NCI-H345 (cell line): ENCODE data around the gene FSIP1.

Experiments used
- DNase-seq: peaks from one replicate; lab custom pipeline; 2025; lab: John Stamatoyannopoulos, UW

FSIP1 gene

DNA sequence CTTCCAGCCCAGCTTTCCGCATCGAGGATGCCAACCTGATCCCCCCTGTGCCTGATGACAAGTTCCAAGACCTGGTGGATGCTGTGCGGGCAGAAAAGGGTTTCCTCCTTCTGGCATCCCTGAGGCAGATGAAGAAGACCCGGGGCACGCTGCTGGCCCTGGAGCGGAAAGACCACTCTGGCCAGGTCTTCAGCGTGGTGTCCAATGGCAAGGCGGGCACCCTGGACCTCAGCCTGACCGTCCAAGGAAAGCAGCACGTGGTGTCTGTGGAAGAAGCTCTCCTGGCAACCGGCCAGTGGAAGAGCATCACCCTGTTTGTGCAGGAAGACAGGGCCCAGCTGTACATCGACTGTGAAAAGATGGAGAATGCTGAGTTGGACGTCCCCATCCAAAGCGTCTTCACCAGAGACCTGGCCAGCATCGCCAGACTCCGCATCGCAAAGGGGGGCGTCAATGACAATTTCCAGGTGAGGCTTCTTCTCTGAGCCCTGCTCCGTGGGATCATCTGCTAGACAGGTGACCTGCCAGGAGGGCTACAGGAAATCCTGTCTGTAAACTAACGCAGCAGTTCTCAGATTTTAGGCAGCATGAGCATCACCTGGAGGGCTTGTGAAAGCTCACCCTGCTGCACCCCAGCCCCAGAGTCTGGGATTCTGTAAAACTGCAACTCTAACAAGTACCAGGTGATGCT lies 200.2 kb downstream of the FSIP1 start:
- DNase-seq: no peak

GRCh38 chr15:39581793-39582285 lies 200.8 kb downstream of the FSIP1 start:
- DNase-seq: no peak

- DNase-seq: no peak
Observed at GRCh38 chr15:39581242-39581792, 201.3 kb downstream of the FSIP1 start.

DNA sequence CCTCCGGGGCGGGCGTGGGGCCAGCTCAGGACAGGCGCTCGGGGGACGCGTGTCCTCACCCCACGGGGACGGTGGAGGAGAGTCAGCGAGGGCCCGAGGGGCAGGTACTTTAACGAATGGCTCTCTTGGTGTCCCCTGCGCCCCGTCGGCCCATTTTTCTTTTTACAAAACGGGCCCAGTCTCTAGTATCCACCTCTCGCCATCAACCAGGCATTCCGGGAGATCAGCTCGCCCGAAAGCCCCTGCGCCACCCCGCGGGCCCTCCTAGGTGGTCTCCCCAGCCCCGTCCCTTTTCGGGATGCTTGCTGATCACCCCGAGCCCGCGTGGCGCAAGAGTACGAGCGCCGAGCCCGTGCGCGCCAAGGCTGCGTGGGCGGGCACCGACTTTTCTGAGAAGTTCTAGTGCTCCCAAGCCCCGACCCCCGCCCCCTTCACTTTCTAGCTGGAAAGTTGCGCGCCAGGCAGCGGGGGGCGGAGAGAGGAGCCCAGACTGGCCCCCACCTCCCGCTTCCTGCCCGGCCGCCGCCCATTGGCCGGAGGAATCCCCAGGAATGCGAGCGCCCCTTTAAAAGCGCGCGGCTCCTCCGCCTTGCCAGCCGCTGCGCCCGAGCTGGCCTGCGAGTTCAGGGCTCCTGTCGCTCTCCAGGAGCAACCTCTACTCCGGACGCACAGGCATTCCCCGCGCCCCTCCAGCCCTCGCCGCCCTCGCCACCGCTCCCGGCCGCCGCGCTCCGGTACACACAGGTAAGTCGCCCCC lies 202.0 kb downstream of the FSIP1 start, which contains the start of gene THBS1:
TSS of gene THBS1 (plus strand) at position 595 of the 757 bp plus-strand sequence. CDS start 779 bp downstream, outside the sequence.
- DNase-seq: peak; percentile 18

DNA sequence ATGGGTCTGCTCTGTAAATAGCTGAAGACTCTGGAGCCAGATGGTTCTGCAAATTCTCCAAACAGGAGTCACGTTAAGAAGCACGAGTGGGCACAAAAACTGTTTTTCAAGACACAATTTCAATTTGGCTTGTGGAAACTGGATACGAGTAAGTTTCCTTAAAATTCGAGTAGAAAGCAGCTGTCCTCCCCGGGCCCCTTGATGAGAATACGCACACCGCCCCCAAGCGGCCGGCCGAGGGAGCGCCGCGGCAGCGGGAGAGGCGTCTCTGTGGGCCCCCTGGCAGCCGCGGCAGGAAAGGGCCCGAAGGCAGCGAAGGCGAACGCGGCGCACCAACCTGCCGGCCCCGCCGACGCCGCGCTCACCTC lies 202.5 kb downstream of the FSIP1 start:
- peak; percentile 82 for DNase-seq

GRCh38 chr15:39579487-39580116 lies 203.0 kb downstream of the FSIP1 start:
- DNase-seq: peak; percentile 22

- DNase-seq: peak; percentile 1
Observed at GRCh38 chr15:39578851-39579486, 203.7 kb downstream of the FSIP1 start.

GRCh38 chr15:39575180-39575579 lies 207.5 kb downstream of the FSIP1 start:
- DNase-seq: peak; percentile 2

GRCh38 chr15:39574427-39574826 lies 208.2 kb downstream of the FSIP1 start:
- DNase-seq: no peak

DNA sequence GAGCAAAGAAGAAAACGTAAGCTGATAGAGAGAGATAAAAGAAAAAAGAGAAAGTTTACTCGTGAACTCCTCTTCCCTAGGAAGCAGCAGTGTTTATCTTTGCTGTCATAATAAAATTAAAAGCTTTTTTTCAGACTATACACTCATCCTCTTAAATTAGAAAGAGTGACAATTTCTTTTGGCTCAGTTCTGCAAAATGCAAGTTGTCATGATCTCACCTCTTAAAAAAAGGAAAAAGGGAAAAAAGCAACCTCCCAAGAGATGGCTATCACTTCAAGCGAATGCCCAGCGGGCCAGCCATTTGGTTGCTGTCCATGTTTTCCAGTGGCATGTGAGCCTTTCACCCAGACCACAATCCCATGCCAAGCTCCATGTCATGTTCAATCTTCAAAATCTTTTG lies 208.8 kb downstream of the FSIP1 start:
- no peak for DNase-seq

DNA sequence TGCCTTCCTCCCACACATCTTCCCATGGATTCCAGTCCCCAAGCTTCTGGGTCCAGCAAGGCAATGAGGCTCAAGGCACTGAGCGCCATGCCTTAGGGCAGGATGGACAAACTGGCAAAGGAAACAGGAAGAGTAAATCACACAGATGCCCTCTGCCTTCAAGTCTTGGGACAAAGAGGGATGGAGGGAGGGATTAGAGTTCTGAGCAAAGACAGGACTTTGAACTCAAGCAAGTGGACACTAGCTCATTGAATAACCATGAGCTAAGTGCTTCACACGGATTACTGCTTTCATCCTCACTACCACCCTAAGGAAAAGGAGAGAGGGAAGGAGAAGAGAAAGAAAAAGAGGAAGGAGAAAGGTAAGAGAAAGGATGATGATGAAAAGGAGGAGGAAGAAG lies 209.4 kb downstream of the FSIP1 start:
- DNase-seq: no peak

DNA sequence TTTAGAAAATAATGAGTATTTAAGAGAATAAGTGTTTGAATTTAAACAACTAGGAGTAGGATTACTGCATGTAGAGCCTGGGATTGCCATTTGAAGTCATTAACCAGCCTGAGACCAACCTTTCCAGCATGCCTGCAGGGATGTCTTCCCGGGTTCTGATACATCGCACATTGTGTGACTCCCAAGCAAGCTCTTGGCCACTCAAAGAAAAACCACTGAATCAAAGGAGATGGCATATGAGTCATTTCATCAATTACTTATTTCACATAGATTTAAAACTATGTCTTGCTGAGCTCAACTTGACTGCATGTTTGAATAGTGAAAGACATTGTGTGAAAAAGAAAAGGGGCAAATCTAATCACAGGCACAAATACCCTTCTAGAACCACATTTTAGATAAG lies 216.8 kb downstream of the FSIP1 start:
- DNase-seq: no peak

GRCh38 chr15:39564972-39565665 lies 217.5 kb downstream of the FSIP1 start:
- DNase-seq: no peak

GRCh38 chr15:39558421-39558820 lies 224.2 kb downstream of the FSIP1 start:
- DNase-seq: no peak

- peak; percentile 68 for DNase-seq
Observed at GRCh38 chr15:39556461-39556860, 226.2 kb downstream of the FSIP1 start.

DNA sequence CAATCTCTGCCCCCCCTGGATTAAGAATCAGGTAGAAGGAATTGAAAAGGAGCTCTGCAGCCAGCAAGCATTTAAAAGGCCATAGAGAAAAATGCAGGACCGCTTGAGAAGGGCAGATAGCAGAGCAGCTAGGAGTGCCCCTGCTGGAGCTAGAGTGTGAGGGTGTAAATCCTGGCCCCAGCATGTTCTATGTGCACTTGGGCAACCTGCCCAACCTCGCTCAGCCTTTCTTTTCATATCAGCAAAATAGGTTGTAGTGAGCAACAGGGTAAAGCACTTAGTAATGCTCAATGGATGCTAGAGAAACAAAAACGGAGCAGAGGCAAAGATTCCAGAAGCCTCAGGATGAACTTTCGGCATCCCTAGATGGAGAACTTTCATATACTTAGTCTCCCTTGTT lies 226.8 kb downstream of the FSIP1 start:
- peak; percentile 66 for DNase-seq

DNA sequence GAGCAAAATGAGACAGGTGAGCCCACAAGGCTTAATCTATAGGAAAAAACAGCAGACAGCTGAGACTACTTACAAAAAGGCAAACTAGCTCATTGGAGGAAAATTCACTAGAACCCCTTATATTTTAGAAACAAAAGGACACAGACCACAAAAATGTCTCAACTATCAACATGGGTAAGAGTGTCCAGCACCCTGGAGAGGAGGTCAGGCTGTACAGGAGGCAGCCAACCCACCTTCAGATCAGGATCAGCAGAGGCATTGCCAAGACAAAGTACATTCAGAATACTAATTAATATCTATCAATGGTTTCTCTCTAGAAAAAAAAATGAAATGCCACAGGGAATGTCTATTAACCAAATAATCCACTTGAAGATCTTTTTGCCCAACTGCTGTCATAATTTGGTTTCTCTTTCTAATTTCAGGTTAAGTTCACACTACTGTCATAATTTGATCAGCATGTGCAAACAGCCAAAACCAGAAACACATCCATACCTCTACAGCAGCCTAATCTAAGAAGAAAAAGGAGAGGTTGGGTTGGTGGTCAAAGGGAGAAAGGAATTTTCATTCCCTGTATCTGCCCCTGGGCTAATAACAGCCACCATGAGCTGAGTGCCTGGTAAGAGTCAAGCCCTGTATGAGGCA lies 227.8 kb downstream of the FSIP1 start:
- no peak for DNase-seq

DNA sequence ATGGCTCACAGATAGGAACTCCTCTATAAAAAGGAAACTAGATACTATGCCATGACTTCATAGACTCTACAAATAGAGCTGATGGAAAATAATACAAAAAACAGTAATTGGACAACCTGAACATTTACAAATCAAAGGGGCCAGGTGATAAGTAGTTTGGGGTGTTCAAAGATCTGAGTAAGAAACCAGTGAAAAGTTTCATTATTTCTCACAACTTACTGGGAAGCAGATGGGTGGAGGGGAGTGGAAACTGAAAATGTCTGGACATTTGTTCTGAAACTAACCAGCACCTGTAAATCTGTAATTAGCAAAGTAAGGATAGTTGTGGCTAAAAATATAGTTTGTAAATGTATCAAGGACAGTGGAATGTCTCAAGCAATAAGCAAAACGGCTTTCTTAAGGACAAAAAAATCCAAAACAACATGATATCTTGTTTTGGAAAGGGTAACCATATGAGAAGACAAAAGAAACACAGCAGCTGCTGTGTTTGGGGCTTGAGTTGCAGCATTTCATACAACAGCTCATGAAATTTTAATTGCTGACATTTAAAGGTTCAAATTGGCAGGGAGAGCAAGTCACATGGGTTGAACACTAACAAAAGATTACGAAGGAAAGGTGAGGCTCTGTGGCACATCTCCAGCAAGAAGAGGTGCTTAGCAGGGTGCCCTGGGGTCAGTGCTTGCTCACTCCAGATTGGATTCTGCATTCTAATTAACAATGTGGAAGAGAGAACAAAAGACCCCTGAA lies 228.5 kb downstream of the FSIP1 start:
- DNase-seq: peak; percentile 84

DNA sequence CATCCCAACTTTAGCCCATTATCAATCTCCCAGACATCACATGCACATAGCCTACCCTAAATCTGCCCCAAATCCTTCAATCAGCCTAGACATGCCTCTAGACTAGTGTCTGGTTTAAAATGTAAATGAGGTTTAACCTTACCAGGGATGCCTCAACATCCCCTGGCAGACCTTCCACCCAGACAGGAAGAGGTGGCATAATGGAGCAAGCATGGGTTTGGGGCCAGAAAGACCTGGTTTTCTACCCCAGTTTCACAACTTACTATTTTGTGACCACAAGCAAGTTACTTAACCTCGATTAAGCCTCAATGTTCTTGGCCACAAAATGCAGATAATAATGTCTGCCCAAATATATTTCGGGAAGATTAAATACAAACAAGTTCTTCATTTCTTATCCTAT lies 230.1 kb downstream of the FSIP1 start:
- no peak for DNase-seq

GRCh38 chr15:39551476-39551875 lies 231.2 kb downstream of the FSIP1 start:
- DNase-seq: no peak
